GM18867 (cell line): ENCODE measurements around the gene FAM217A.

Experiments
- ATAC-seq: cut with Tn5 transposase; IDR thresholded peaks from one replicate; pipeline ENCODE4 v1.9.1; 2021; ENCODE audit warnings: mild to moderate bottlenecking, moderate library complexity; ENCODE audit not compliant: unreplicated experiment

Gene FAM217A

DNA sequence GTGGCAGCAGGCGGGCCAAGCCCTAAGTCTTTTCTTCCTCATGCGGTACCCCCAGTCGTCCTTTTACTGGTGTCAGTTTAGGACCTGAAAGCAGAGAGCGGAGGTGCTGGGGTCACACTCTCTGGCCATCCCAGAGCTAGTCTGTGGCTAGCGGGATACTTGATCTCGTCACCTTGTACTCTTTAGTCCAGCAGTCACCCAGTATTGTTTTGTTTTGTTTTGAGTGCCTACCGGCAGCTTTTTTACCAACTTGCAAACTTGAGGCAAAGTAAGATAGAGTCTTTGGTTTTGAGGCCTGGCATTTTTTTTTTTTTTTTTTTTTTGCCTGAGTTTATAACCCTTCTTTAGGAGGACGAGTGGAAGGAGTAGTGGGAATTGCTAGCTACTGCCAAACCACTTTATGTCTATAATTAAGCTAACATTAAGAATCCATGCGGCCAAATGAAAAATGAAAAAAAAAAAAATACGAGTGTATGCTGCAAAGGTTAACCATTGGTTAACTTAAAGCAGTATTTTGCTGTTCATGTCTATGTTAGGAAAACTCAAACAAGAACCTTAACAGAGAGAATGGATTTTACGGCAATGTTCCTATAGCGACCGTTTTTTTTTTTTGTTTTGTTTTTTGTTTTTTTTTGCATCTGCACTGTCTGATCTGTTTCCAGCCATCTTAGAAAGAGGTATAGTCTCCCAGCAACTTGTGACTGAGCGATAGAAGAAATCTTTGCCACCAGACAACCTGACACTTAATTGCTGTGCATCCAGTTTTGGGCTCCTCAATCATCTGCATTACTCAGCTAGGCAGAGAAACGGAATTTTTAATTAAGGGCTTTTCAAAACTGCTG, 56.9 kb downstream of the FAM217A start:
- peak; percentile 3 for ATAC-seq

- ATAC-seq = peak; percentile 62
Measured at GRCh38 chr6:4021133-4021853, 57.6 kb downstream of the FAM217A start.

DNA sequence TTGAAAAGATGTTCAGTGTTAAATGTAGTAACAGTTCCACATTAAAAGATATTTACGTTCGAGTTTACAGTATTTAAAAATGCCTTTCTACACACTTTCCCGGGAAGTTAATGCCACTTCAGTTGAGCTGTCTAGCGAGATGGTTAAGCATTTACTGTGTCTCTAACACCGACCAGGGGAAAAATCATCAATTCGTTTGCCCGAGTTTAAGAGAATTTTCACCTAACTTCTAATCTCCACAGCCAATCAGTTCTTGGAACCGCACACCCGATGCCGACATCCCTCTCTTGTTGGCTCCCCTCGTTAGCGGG, 58.2 kb downstream of the FAM217A start:
- no peak for ATAC-seq

DNA sequence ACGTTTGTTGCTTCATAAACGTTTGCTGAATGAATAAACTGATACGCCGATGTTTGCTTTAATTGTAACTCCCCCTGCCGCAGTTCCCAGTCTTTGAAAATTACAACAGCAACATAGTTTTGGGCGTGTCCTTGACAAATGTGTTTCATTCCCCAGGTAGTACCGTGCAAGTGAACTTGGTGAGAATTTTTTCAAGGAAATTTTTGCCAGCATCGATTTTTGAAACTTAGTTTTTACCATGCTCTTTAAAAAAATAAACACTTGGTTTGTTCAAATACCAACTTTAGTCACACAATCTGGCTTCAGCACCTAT, 60.1 kb downstream of the FAM217A start:
- no peak for ATAC-seq
